PC-3 (cell line): ENCODE data around the gene GLRB.

Experiments used
- EZH2 ChIP-seq: fragments of 300-600 bp; sonication (generic); IDR thresholded peaks from one replicate; pipeline ENCODE4 v1.6.1; 2017; ENCODE audit warnings: antibody characterized with exemption, mild to moderate bottlenecking, low read length; ENCODE audit not compliant: unreplicated experiment
- TF ChIP-seq, protein P1 (sequence below): fragments of 300-600 bp; sonication (generic); conservative IDR thresholded peaks from 2 replicates; pipeline ENCODE4 v1.5.1; 2017; ENCODE audit warnings: antibody characterized with exemption, low read depth, mild to moderate bottlenecking, low read length

DNA sequence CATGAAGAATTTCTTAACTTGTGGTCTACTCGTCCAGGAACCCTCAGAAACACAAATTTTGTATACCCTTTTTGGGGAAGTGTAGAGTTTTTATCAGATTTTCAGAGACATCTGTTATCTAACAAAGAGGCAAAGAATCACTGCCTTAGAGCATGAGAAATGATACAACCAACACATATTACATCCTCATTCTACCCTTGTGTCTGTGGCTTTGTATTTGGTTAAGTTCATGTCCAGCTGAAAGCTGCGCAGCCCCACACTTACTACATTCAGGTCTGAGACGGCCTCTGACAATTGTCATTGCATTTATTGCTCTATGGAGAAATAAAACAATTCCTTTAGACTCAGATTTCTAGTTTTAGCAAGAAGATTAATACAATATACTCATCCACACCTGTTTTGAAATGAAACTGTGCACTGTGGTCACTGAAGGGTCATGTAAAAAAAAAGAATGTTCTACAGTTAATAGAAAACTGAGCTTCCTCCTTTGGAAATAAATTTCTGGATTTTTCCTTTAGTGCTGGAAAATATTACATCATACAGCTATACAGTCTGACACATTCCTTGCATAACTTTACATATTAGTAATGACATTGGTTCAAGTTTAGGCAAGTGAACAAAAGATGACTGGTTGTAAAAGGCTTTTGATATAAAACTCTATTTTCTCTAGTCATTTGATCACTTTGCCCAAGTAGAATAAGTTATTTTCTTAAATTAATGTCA lies 39.8 kb downstream of the GLRB start:
- TF ChIP-seq, protein P1, sequence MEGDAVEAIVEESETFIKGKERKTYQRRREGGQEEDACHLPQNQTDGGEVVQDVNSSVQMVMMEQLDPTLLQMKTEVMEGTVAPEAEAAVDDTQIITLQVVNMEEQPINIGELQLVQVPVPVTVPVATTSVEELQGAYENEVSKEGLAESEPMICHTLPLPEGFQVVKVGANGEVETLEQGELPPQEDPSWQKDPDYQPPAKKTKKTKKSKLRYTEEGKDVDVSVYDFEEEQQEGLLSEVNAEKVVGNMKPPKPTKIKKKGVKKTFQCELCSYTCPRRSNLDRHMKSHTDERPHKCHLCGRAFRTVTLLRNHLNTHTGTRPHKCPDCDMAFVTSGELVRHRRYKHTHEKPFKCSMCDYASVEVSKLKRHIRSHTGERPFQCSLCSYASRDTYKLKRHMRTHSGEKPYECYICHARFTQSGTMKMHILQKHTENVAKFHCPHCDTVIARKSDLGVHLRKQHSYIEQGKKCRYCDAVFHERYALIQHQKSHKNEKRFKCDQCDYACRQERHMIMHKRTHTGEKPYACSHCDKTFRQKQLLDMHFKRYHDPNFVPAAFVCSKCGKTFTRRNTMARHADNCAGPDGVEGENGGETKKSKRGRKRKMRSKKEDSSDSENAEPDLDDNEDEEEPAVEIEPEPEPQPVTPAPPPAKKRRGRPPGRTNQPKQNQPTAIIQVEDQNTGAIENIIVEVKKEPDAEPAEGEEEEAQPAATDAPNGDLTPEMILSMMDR: no peak
- no peak for TF ChIP-seq EZH2
